ENCODE measurements around the gene CTBP1.

Gene CTBP1

GRCh38 chr4:1239950-1240307 is 9.0 kb downstream of the CTBP1 start:
- Histone ChIP-seq H3K9me3 (ENCODE audit: insufficient read depth, low read depth, low read length) (peaks cover 2% of the 10 kb centered on the region), H2AK5ac (ENCODE audit: low read length) (no peak overlapping the region), H3K23ac (ENCODE audit: low read length) (no peak overlapping the region), H3K4ac (ENCODE audit: low read depth, low read length) (peak overlapping the region; percentile 20), H4K91ac (ENCODE audit: low read depth, low read length) (no peak overlapping the region), H3K27ac (ENCODE audit: low read depth, low read length) (no peak overlapping the region), H4K8ac (ENCODE audit: low read depth, low read length) (no peak overlapping the region), H3K79me2 (ENCODE audit: control insufficient read depth, insufficient read depth, low read length, poor library complexity) (peaks cover 32% of the 10 kb centered on the region), H4K12ac (ENCODE audit: low read depth, low read length) (no peak overlapping the region), H2BK120ac (ENCODE audit: insufficient read depth, low read length, poor library complexity) (no peak overlapping the region), H2BK12ac (ENCODE audit: low read length) (no peak overlapping the region), H2AFZ (ENCODE audit: insufficient read depth, low read length, poor library complexity) (no peak overlapping the region), H3K36me3 (ENCODE audit: control insufficient read depth in 1 of 2, insufficient read depth in 2 of 2, low read length in 2 of 2) (peaks cover 62 to 70% of the 10 kb centered on the region in 2 experiments), H3K4me3 (ENCODE audit: low read depth, low read length) (no peak overlapping the region), H3K27me3 (ENCODE audit: insufficient read depth, low read length) (no peaks in the 10 kb centered on the region), H3K9ac (ENCODE audit: low read length) (no peak overlapping the region), H3K14ac (ENCODE audit: low read length) (no peak overlapping the region), H3K4me2 (ENCODE audit: low read length) (no peak overlapping the region), H3K18ac (ENCODE audit: low read length) (no peak overlapping the region), H3K79me1 (ENCODE audit: low read length) (no peaks in the 10 kb centered on the region), H3K4me1 (ENCODE audit: control insufficient read depth in 1 of 2, insufficient read depth in 2 of 2, low read length in 2 of 2) (peaks cover 0 to 3% of the 10 kb centered on the region in 2 experiments), H2BK5ac (ENCODE audit: low read depth, low read length, poor library complexity) (no peak overlapping the region)
- DNase-seq: no peak
- WGBS (ENCODE audit: extremely low coverage, insufficient coverage, insufficient read length): no CpG with 5 or more reads among the region's 22 CpGs

GRCh38 chr4:1239141-1239949 is 9.6 kb downstream of the CTBP1 start:
- H3K27me3 ChIP-seq (ENCODE audit: insufficient read depth, low read length): no peaks in the 10 kb centered on the region
- peaks cover 27% of the 10 kb centered on the region for H3K79me2 ChIP-seq (ENCODE audit: control insufficient read depth, insufficient read depth, low read length, poor library complexity)
- H4K8ac ChIP-seq (ENCODE audit: low read depth, low read length): no peak overlapping the region
- H3K4me1 ChIP-seq (ENCODE audit: control insufficient read depth in 1 of 2, insufficient read depth in 2 of 2, low read length in 2 of 2): peaks cover 0 to 6% of the 10 kb centered on the region in 2 experiments
- no peak for DNase-seq
- H4K91ac ChIP-seq (ENCODE audit: low read depth, low read length): no peak overlapping the region
- no peak overlapping the region for H4K12ac ChIP-seq (ENCODE audit: low read depth, low read length)
- no peak overlapping the region for H3K9ac ChIP-seq (ENCODE audit: low read length)
- no peaks in the 10 kb centered on the region for H3K79me1 ChIP-seq (ENCODE audit: low read length)
- H2AFZ ChIP-seq (ENCODE audit: insufficient read depth, low read length, poor library complexity): no peak overlapping the region
- peak overlapping the region; percentile 19 for H3K18ac ChIP-seq (ENCODE audit: low read length)
- H3K23ac ChIP-seq (ENCODE audit: low read length): no peak overlapping the region
- H3K4me3 ChIP-seq (ENCODE audit: low read depth, low read length): no peak overlapping the region
- no peak overlapping the region for H3K27ac ChIP-seq (ENCODE audit: low read depth, low read length)
- no peak overlapping the region for H2AK5ac ChIP-seq (ENCODE audit: low read length)
- H3K9me3 ChIP-seq (ENCODE audit: insufficient read depth, low read depth, low read length): peaks cover 2% of the 10 kb centered on the region
- no peak overlapping the region for H3K14ac ChIP-seq (ENCODE audit: low read length)
- no peak overlapping the region for H3K4me2 ChIP-seq (ENCODE audit: low read length)
- WGBS (ENCODE audit: extremely low coverage, insufficient coverage, insufficient read length): no CpG with 5 or more reads among the region's 43 CpGs
- H3K4ac ChIP-seq (ENCODE audit: low read depth, low read length): no peak overlapping the region
- no peak overlapping the region for H2BK12ac ChIP-seq (ENCODE audit: low read length)
- H2BK5ac ChIP-seq (ENCODE audit: low read depth, low read length, poor library complexity): no peak overlapping the region
- no peak overlapping the region for H2BK120ac ChIP-seq (ENCODE audit: insufficient read depth, low read length, poor library complexity)
- H3K36me3 ChIP-seq (ENCODE audit: control insufficient read depth in 1 of 2, insufficient read depth in 2 of 2, low read length in 2 of 2): peaks cover 67 to 73% of the 10 kb centered on the region in 2 experiments

GRCh38 chr4:1238676-1239000 is 10.3 kb downstream of the CTBP1 start:
- peaks cover 4 to 8% of the 10 kb centered on the region in 2 experiments for H3K4me1 ChIP-seq (ENCODE audit: control insufficient read depth in 1 of 2, insufficient read depth in 2 of 2, low read length in 2 of 2)
- peaks cover 73 to 77% of the 10 kb centered on the region in 2 experiments for H3K36me3 ChIP-seq (ENCODE audit: control insufficient read depth in 1 of 2, insufficient read depth in 2 of 2, low read length in 2 of 2)
- no peak overlapping the region for H3K27ac ChIP-seq (ENCODE audit: low read depth, low read length)
- H3K18ac ChIP-seq (ENCODE audit: low read length): no peak overlapping the region
- no peak overlapping the region for H2AFZ ChIP-seq (ENCODE audit: insufficient read depth, low read length, poor library complexity)
- no peak for DNase-seq
- H2BK5ac ChIP-seq (ENCODE audit: low read depth, low read length, poor library complexity): no peak overlapping the region
- H3K4me3 ChIP-seq (ENCODE audit: low read depth, low read length): no peak overlapping the region
- no peaks in the 10 kb centered on the region for H3K27me3 ChIP-seq (ENCODE audit: insufficient read depth, low read length)
- H3K79me1 ChIP-seq (ENCODE audit: low read length): no peaks in the 10 kb centered on the region
- H3K79me2 ChIP-seq (ENCODE audit: control insufficient read depth, insufficient read depth, low read length, poor library complexity): peaks cover 20% of the 10 kb centered on the region
- no peak overlapping the region for H4K8ac ChIP-seq (ENCODE audit: low read depth, low read length)
- H3K14ac ChIP-seq (ENCODE audit: low read length): no peak overlapping the region
- no peak overlapping the region for H4K12ac ChIP-seq (ENCODE audit: low read depth, low read length)
- no peak overlapping the region for H3K9ac ChIP-seq (ENCODE audit: low read length)
- no peak overlapping the region for H3K4me2 ChIP-seq (ENCODE audit: low read length)
- H3K23ac ChIP-seq (ENCODE audit: low read length): no peak overlapping the region
- H3K4ac ChIP-seq (ENCODE audit: low read depth, low read length): peak overlapping the region; percentile 9
- no peak overlapping the region for H4K91ac ChIP-seq (ENCODE audit: low read depth, low read length)
- peaks cover 4% of the 10 kb centered on the region for H3K9me3 ChIP-seq (ENCODE audit: insufficient read depth, low read depth, low read length)
- H2AK5ac ChIP-seq (ENCODE audit: low read length): no peak overlapping the region
- no peak overlapping the region for H2BK120ac ChIP-seq (ENCODE audit: insufficient read depth, low read length, poor library complexity)
- H2BK12ac ChIP-seq (ENCODE audit: low read length): no peak overlapping the region
- no CpG with 5 or more reads among the region's 12 CpGs for WGBS (ENCODE audit: extremely low coverage, insufficient coverage, insufficient read length)

- H3K18ac ChIP-seq (ENCODE audit: low read length): no peak overlapping the region
- no peak overlapping the region for H2BK120ac ChIP-seq (ENCODE audit: insufficient read depth, low read length, poor library complexity)
- peaks cover 75 to 82% of the 10 kb centered on the region in 2 experiments for H3K36me3 ChIP-seq (ENCODE audit: control insufficient read depth in 1 of 2, insufficient read depth in 2 of 2, low read length in 2 of 2)
- H3K4me3 ChIP-seq (ENCODE audit: low read depth, low read length): no peak overlapping the region
- no peak overlapping the region for H2AK5ac ChIP-seq (ENCODE audit: low read length)
- H2AFZ ChIP-seq (ENCODE audit: insufficient read depth, low read length, poor library complexity): no peak overlapping the region
- DNase-seq: no peak
- no peak overlapping the region for H3K4ac ChIP-seq (ENCODE audit: low read depth, low read length)
- no peak overlapping the region for H3K9ac ChIP-seq (ENCODE audit: low read length)
- no CpG with 5 or more reads among the region's 39 CpGs for WGBS (ENCODE audit: extremely low coverage, insufficient coverage, insufficient read length)
- H3K27ac ChIP-seq (ENCODE audit: low read depth, low read length): no peak overlapping the region
- H3K9me3 ChIP-seq (ENCODE audit: insufficient read depth, low read depth, low read length): peaks cover 4% of the 10 kb centered on the region
- no peaks in the 10 kb centered on the region for H3K27me3 ChIP-seq (ENCODE audit: insufficient read depth, low read length)
- no peaks in the 10 kb centered on the region for H3K79me1 ChIP-seq (ENCODE audit: low read length)
- H3K23ac ChIP-seq (ENCODE audit: low read length): no peak overlapping the region
- H3K14ac ChIP-seq (ENCODE audit: low read length): no peak overlapping the region
- H3K4me2 ChIP-seq (ENCODE audit: low read length): no peak overlapping the region
- no peak overlapping the region for H2BK5ac ChIP-seq (ENCODE audit: low read depth, low read length, poor library complexity)
- peaks cover 16% of the 10 kb centered on the region for H3K79me2 ChIP-seq (ENCODE audit: control insufficient read depth, insufficient read depth, low read length, poor library complexity)
- H2BK12ac ChIP-seq (ENCODE audit: low read length): no peak overlapping the region
- no peak overlapping the region for H4K8ac ChIP-seq (ENCODE audit: low read depth, low read length)
- H4K91ac ChIP-seq (ENCODE audit: low read depth, low read length): no peak overlapping the region
- H4K12ac ChIP-seq (ENCODE audit: low read depth, low read length): no peak overlapping the region
- H3K4me1 ChIP-seq (ENCODE audit: control insufficient read depth in 1 of 2, insufficient read depth in 2 of 2, low read length in 2 of 2): peaks cover 7 to 10% of the 10 kb centered on the region in 2 experiments
Measured at GRCh38 chr4:1237981-1238675, 10.8 kb downstream of the CTBP1 start.

All from trophoblast cell (in vitro differentiated cells and primary cell).